Measurements from ENCODE around the gene NRIP1.

Gene NRIP1

DNA sequence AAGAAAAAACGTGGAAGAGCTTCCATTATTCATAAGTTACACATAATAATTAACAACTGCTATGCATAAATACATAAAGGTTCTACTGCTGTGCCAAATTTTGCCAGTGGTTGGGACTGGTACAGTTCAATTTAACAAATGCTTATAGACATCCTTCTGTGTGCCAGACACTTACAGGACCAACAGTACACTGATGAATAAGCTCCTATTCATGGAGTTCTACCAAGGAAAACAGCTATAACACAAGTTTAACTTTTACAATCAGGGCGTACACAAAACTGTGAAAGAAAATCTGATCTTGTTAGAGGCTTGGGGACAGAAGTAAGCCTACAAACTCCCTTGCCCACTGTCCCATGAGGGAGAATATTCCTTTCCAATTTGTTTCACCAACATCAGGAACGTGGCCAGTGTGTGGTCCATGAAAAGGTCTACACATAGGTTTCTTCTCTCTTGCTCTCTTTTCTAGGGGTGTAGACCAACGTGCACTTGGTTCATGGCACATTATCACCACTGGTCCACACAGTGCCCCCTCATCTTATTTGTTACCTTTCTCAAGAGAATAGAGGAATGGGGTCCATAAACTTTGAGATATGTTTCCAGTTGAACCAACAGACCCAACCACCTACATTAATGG, 10.1 kb downstream of the NRIP1 start:
- in situ Hi-C loops (cut with HindIII; ENCODE audit: low pct_ligation_motif_present, low sequenced_read_pairs), result no loop called here
- no peaks in the 10 kb centered on the region for H3K27me3 ChIP-seq (replicated peaks)
- H3K36me3 ChIP-seq (replicated peaks), result no peaks in the 10 kb centered on the region
- H3K27ac ChIP-seq, result no peak overlapping the region
- DNase-seq, result no peak
- TF ChIP-seq, protein P1, sequence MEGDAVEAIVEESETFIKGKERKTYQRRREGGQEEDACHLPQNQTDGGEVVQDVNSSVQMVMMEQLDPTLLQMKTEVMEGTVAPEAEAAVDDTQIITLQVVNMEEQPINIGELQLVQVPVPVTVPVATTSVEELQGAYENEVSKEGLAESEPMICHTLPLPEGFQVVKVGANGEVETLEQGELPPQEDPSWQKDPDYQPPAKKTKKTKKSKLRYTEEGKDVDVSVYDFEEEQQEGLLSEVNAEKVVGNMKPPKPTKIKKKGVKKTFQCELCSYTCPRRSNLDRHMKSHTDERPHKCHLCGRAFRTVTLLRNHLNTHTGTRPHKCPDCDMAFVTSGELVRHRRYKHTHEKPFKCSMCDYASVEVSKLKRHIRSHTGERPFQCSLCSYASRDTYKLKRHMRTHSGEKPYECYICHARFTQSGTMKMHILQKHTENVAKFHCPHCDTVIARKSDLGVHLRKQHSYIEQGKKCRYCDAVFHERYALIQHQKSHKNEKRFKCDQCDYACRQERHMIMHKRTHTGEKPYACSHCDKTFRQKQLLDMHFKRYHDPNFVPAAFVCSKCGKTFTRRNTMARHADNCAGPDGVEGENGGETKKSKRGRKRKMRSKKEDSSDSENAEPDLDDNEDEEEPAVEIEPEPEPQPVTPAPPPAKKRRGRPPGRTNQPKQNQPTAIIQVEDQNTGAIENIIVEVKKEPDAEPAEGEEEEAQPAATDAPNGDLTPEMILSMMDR (IDR thresholded peaks at IDR 0.05; ENCODE audit: low read depth, low read length, missing control alignments), result no peak
- no peak overlapping the region for H3K4me3 ChIP-seq (ENCODE audit: low read depth, low read length)

DNA sequence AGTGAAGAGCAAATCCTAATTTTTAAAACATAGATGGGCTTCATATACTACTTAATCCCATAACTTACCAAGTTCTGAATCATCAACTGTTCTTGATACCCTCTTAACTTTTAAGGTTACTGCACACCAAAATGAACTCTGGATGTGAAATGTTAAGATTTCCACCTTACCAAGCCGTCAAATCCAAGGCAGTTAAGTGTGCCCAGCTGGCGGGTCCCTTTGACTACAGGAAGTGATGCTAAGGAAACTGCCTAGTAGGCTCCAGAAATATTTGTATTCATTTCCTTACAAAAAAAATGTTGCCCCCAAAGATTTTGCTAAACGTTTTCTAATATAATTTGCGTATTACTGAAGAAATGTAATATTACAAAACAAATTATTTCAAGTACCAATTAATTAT, 10.7 kb downstream of the NRIP1 start:
- H3K27me3 ChIP-seq (replicated peaks), result no peaks in the 10 kb centered on the region
- H3K27ac ChIP-seq, result no peak overlapping the region
- DNase-seq, result no peak
- H3K4me3 ChIP-seq (ENCODE audit: low read depth, low read length), result no peak overlapping the region
- TF ChIP-seq, protein P1 (IDR thresholded peaks at IDR 0.05; ENCODE audit: low read depth, low read length, missing control alignments), result no peak
- in situ Hi-C loops (cut with HindIII; ENCODE audit: low pct_ligation_motif_present, low sequenced_read_pairs), result no loop called here
- H3K36me3 ChIP-seq (replicated peaks), result no peaks in the 10 kb centered on the region

DNA sequence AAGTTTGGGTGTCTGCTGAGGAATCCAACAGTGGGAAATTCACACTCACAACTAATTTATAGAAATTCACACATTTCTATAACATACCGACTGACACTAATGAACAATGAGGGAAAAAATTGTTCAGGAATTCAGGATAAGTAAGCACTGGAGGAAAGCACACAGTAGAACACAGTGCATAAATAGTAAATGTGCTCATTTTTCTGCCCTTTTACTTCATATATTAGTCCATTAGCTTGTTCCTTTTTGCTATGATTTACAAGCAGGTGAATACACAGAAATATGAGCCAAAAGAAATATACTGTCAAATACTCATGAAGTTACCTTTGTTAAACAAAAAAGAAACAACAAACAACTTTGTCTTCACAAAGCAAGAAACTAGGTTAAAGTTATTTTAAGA, 11.3 kb downstream of the NRIP1 start:
- TF ChIP-seq, protein P1 (IDR thresholded peaks at IDR 0.05; ENCODE audit: low read depth, low read length, missing control alignments), result no peak
- H3K27ac ChIP-seq, result no peak overlapping the region
- no peak for DNase-seq
- in situ Hi-C loops (cut with HindIII; ENCODE audit: low pct_ligation_motif_present, low sequenced_read_pairs), result no loop called here
- H3K36me3 ChIP-seq (replicated peaks), result no peaks in the 10 kb centered on the region
- no peak overlapping the region for H3K4me3 ChIP-seq (ENCODE audit: low read depth, low read length)
- H3K27me3 ChIP-seq (replicated peaks), result no peaks in the 10 kb centered on the region

DNA sequence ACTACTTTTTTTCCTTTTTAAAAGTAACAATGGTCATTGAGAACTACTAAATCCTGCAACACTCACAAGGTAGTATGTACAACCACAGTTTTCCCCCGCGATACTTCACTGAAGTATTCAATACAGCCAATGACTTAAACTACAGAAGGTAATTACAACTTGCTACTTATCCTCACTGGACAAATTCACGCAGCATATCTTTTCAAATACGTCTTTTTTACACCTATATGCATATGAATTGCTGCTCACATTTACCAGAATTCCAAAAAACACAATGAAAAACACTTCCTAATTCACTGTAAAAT, 12.4 kb downstream of the NRIP1 start:
- no peaks in the 10 kb centered on the region for H3K27me3 ChIP-seq (replicated peaks)
- H3K36me3 ChIP-seq (replicated peaks), result no peaks in the 10 kb centered on the region
- H3K4me3 ChIP-seq (ENCODE audit: low read depth, low read length), result no peak overlapping the region
- TF ChIP-seq, protein P1 (IDR thresholded peaks at IDR 0.05; ENCODE audit: low read depth, low read length, missing control alignments), result no peak
- no peak for DNase-seq
- in situ Hi-C loops (cut with HindIII; ENCODE audit: low pct_ligation_motif_present, low sequenced_read_pairs), result no loop called here
- no peak overlapping the region for H3K27ac ChIP-seq

DNA sequence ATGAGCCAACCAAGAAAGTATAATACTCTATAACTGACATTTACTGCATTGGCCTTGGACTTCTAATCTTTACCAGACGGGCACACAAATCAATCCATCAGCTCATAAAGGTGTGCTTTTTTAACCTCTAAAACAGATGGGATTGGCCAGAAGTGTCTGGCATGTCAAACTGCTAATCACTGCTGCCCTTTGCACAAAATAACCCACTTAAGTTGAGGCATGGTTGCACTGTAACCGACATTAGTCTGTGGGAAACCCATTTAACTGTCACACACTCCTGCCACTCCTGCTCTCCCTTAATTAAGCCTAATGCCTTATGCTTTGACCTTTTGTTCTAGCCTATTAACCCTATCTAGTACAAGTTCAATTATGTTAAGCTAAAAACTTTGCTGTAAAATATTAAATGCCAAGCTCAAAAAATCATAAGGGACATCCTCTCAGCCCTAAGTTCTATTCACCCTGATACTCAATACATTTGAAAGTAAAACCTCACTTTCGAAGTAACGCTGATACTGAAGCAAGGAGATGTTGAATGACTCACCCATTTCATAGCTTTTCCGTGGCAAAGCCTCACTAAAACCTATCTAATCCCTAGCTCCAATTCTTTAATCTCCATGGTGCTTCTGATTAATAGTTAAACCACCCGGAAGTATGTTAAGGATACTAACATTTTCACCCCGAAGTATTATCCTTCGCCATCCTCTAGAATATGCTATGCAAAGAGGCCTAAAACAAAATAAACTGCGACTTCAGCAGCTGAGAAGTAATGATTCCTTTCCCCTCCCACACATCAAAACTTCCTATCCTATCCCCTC, 12.9 kb downstream of the NRIP1 start:
- Histone ChIP-seq H3K36me3 (replicated peaks) (no peaks in the 10 kb centered on the region), H3K27ac (no peak overlapping the region), H3K27me3 (replicated peaks) (no peaks in the 10 kb centered on the region), H3K4me3 (ENCODE audit: low read depth, low read length) (no peak overlapping the region)
- in situ Hi-C loops (cut with HindIII; ENCODE audit: low pct_ligation_motif_present, low sequenced_read_pairs), result no loop called here
- TF ChIP-seq, protein P1 (IDR thresholded peaks at IDR 0.05; ENCODE audit: low read depth, low read length, missing control alignments), result no peak
- peak; percentile 43 for DNase-seq

All from brain microvascular endothelial cell (primary cell).